Neural crest cell (in vitro differentiated cells): ENCODE data around the gene MTHFD1L. TPM values are rescaled to one million over a fixed set of nuclear protein-coding genes. Genes with fewer than 3 reads are reported as not detected.

Experiments
- DNase-seq: peaks from one replicate; pipeline ENCODE4 v3.0.0; 2021; ENCODE audit warnings: low read depth, mixed read lengths, low spot score
- H3K27ac Mint-ChIP-seq: one replicate; pipeline ENCODE4 v1.8.0; 2021; ENCODE audit warnings: mild to moderate bottlenecking, mixed read lengths; ENCODE audit not compliant: unreplicated experiment
- H3K27me3 Mint-ChIP-seq: 2 replicates; pipeline ENCODE4 v1.8.0; 2021; ENCODE audit warnings: low read depth, mild to moderate bottlenecking, mixed read lengths
- H3K36me3 Mint-ChIP-seq: 2 replicates; pipeline ENCODE4 v1.8.0; 2021; ENCODE audit warnings: low read depth, mild to moderate bottlenecking, mixed read lengths
- H3K4me1 Mint-ChIP-seq: 2 replicates; pipeline ENCODE4 v1.8.0; 2021; ENCODE audit warnings: mixed read lengths
- H3K4me3 Mint-ChIP-seq: one replicate; pipeline ENCODE4 v1.8.0; 2021; ENCODE audit warnings: mild to moderate bottlenecking, mixed read lengths
- H3K9me3 Mint-ChIP-seq: 2 replicates; pipeline ENCODE4 v1.8.0; 2021; ENCODE audit warnings: mixed read lengths
- total RNA-seq: library from RNA; stranded (reverse); gene quantifications from 2 replicates; pipeline ENCODE4 v1.2.1, GENCODE V29; 2021
- TF ChIP-seq, protein P1 (sequence below): fragments of 200-600 bp; sonication (generic); conservative IDR thresholded peaks from 2 replicates; pipeline ENCODE4 v1.5.0; 2021; ENCODE audit warnings: antibody characterized with exemption, mild to moderate bottlenecking

Gene MTHFD1L
- total RNA-seq, 1 donor from 2014 or later: 71.3 TPM

DNA sequence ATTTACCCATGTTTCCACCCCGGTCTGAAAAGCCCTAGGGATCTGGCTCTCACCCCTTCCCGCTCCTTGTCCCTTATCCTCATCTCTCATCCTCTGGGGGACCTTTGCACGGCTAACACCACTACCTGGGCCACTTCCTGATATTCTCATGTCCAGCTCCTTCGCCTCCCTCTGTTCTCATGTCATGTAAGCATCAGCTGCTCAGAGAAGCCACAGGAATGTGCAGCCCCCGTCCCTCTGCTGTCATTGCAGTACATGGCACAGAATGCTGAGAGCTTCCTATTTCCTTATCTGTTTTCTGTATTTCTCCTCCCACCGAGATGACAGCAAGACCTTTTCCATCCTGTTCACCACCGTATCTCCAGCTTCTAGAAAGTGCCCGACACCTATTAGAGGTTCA is 102.4 kb downstream of the MTHFD1L start:
- Mint-ChIP-seq H3K4me3 (no peak overlapping the region), H3K9me3 (no peaks in the 10 kb centered on the region), H3K36me3 (peaks cover 16% of the 10 kb centered on the region), H3K27ac (no peak overlapping the region), H3K27me3 (no peaks in the 10 kb centered on the region), H3K4me1 (no peaks in the 10 kb centered on the region)
- TF ChIP-seq, protein P1, sequence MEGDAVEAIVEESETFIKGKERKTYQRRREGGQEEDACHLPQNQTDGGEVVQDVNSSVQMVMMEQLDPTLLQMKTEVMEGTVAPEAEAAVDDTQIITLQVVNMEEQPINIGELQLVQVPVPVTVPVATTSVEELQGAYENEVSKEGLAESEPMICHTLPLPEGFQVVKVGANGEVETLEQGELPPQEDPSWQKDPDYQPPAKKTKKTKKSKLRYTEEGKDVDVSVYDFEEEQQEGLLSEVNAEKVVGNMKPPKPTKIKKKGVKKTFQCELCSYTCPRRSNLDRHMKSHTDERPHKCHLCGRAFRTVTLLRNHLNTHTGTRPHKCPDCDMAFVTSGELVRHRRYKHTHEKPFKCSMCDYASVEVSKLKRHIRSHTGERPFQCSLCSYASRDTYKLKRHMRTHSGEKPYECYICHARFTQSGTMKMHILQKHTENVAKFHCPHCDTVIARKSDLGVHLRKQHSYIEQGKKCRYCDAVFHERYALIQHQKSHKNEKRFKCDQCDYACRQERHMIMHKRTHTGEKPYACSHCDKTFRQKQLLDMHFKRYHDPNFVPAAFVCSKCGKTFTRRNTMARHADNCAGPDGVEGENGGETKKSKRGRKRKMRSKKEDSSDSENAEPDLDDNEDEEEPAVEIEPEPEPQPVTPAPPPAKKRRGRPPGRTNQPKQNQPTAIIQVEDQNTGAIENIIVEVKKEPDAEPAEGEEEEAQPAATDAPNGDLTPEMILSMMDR: no peak
- no peak for DNase-seq

GRCh38 chr6:150969901-150970300 is 104.4 kb downstream of the MTHFD1L start:
- H3K36me3 Mint-ChIP-seq: peaks cover 25% of the 10 kb centered on the region
- DNase-seq: no peak
- H3K9me3 Mint-ChIP-seq: peaks cover 3% of the 10 kb centered on the region
- TF ChIP-seq, protein P1: no peak
- no peak overlapping the region for H3K4me3 Mint-ChIP-seq
- no peak overlapping the region for H3K27ac Mint-ChIP-seq
- no peaks in the 10 kb centered on the region for H3K4me1 Mint-ChIP-seq
- no peaks in the 10 kb centered on the region for H3K27me3 Mint-ChIP-seq

GRCh38 chr6:150971219-150971618 is 105.7 kb downstream of the MTHFD1L start:
- no peaks in the 10 kb centered on the region for H3K27me3 Mint-ChIP-seq
- H3K27ac Mint-ChIP-seq: no peak overlapping the region
- TF ChIP-seq, protein P1: no peak
- no peak overlapping the region for H3K4me3 Mint-ChIP-seq
- peaks cover 25% of the 10 kb centered on the region for H3K36me3 Mint-ChIP-seq
- H3K4me1 Mint-ChIP-seq: no peaks in the 10 kb centered on the region
- DNase-seq: no peak
- H3K9me3 Mint-ChIP-seq: peaks cover 3% of the 10 kb centered on the region

DNA sequence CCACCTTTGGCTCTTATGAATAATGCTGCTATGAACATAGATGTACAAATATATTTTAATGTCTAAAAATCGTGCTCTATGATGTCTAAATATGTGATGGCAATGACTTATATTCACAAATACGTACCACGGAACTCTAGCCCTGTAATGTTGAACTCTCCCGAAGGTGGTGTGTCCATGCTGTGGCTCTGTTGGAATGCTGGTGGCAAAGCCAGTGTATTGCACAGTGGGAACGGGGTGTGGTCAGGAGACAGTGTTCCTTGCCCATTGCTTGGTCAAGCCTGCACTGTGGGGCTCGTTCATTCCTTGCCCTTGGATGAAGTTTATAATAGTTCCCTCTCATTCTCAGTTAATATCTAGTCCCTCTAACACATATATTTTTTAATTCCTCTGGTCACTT is 109.6 kb downstream of the MTHFD1L start:
- H3K27me3 Mint-ChIP-seq: no peaks in the 10 kb centered on the region
- DNase-seq: no peak
- peaks cover 19% of the 10 kb centered on the region for H3K36me3 Mint-ChIP-seq
- no peak overlapping the region for H3K4me3 Mint-ChIP-seq
- TF ChIP-seq, protein P1: no peak
- H3K4me1 Mint-ChIP-seq: peaks cover 1% of the 10 kb centered on the region
- H3K9me3 Mint-ChIP-seq: peaks cover 3% of the 10 kb centered on the region
- H3K27ac Mint-ChIP-seq: no peak overlapping the region

DNA sequence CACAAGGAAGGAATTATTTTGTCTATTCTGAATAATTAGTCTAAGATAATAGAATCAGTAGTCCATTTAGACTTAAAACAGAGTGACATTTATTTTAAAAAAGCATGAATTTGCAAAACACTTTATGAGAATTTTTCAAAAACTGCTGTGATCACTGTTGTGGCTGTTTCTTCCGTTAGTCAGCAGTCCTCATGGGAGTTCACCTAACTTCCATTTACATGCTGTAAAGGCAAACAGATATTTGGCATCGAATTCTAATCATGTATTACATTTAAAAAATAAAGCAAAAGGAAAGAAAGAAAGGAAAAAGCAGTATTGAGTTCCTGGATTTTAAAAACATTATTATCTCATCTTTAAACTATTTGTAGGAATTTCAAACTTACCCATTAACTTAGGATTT is 111.8 kb downstream of the MTHFD1L start:
- Mint-ChIP-seq H3K9me3 (peaks cover 3% of the 10 kb centered on the region), H3K36me3 (peaks cover 19% of the 10 kb centered on the region)

More for the DNA sequence above, 111.8 kb downstream of the MTHFD1L start:
- Mint-ChIP-seq H3K27me3 (no peaks in the 10 kb centered on the region), H3K27ac (no peak overlapping the region), H3K4me1 (peaks cover 4% of the 10 kb centered on the region), H3K4me3 (no peak overlapping the region)
- no peak for DNase-seq
- TF ChIP-seq, protein P1: no peak
